DMS114 treated with DMSO at 0.1 percent for 48 hours (cell line): ENCODE measurements around the gene SLC39A3.

ENCODE experiments used
- DNase-seq: peaks from one replicate; lab custom pipeline; 2025; ENCODE audit not compliant: unreplicated experiment; lab: John Stamatoyannopoulos, UW

Gene SLC39A3

GRCh38 chr19:2750808-2751437 lies 11.1 kb upstream of the SLC39A3 start:
- DNase-seq, result no peak

DNA sequence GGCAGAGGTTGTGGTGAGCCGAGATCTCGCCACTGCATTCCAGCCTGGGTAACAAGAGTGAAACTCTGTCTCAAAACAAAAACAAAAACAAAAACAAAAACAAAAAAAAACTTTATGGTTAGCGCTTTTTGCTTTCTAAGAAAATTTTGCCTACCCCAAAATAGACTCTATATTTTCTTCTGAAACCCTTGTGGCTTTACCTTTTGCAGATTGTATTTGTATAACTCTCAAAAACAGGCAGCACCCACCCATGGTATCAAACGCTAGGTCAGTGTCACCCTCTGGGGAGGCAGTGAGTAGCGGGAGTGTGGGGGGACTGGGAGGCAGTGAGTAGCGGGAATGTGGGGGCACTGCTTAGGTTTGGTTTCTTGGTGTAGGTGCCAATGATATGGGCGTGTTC lies 7.5 kb upstream of the SLC39A3 start:
- DNase-seq, result no peak

GRCh38 chr19:2744113-2744512 lies 4.3 kb upstream of the SLC39A3 start:
- DNase-seq, result no peak

GRCh38 chr19:2743099-2743498 lies 3.3 kb upstream of the SLC39A3 start:
- DNase-seq, result no peak

DNA sequence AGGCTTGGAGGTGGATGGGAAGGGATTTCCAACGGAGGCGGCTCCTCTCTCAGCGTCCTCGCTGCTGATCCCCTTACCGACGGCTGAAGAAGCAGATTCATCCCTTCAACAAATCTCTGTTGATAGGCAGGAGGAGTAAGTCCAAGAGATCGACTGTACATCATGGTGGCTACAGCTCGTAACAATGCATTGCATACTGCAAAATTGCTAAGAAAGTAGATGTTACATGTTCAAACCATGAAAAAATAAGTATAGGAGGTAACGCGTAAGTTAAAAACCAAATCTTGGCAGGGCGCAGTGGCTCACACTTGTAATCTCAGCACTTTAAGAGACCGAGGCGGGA lies 468 bp upstream of the SLC39A3 start:
- no peak for DNase-seq

- DNase-seq, result no peak
Observed at GRCh38 chr19:2736550-2737190, 3.1 kb downstream of the SLC39A3 start.

GRCh38 chr19:2735374-2735773 lies 4.4 kb downstream of the SLC39A3 start:
- DNase-seq, result no peak

DNA sequence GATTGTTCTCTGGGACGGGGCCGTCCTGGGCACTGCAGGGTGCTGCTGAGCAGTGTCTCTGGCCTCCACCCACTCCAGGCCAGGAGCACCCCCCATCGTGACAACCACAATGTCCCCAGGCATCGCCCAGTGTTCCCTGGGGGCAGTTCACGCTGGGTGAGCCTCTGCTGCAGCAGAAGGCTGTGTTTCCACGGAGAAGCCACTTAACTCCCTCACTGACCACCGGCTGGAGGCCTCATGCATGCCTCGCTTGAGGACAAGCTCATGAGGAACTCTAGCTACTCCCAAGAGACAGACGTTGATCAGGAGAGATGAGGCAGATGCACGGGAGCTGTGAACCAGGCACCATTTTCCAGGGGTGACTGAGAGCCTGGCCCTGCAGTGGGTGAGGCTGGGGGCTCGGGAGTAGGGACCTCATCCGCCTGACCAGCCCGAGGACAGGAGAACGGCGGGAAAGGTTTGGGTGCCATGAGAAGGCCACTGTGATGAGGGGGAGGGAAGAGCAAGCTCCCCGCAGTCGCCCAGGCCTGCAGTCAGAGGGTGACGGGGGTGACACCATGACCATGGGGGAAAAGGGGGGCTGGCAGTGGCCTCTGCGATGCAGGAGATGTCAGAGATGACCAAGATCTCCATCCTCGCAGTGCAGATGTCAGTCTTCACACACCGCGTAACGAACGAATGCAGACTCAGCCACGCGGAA lies 5.1 kb downstream of the SLC39A3 start:
- DNase-seq, result no peak

DNA sequence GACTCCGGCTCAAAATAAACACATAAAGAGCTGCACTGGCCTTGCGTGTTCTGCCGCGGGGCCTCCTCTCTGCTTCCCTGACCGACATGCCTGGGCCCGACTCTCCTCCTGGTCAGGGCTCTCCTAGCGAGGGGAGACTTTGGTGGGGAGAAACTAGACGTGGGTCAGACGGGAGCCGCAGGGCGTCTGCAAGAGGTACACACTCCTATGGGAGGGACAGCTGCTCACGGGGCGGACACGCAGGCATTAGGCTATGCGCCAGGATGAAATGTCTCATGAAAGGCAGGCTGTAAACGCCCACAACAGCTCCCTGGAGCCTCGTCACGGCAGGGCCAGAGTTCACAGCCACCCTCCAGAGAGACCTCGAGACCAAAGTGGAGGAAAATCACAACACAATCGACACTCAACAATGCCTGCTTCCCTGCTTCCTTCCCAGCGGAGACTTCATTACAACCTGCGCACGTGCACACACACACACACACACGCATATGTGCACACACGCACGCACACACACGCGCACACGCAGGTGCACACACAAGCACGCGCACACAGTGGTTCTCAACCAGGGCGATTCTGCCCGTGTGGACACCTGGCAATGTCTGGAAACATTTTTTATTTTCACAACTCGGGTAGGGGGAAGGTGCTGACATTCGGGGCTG lies 5.8 kb downstream of the SLC39A3 start:
- no peak for DNase-seq

GRCh38 chr19:2732883-2733282 lies 6.9 kb downstream of the SLC39A3 start:
- no peak for DNase-seq

DNA sequence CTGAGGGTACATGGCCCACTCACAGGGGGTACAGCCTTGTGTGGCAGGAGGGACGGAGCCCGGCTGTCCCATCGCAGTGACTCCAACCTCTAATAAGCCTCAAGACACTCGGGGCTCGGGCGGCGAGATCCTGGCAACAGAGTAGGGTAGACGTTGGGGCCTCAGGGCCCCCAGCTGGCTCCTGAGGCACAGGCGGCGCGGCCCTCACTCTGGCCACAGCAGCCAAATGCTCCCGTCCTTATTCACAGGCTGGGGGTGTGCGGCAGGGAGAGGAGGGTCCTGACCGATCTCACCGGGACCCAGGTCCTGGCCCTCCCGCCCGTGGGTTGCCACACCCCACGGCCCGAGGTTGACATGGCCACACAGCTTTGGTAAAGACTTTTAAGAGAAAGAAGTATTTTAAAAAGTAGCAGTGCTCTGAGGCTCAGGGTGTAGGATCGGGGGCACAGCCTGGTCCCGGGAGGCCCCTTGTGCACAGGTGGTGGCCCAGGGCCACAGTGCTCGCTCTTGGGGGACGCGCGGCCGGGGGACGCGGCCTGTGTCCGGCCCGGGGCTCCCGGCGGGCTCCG lies 7.6 kb downstream of the SLC39A3 start:
- DNase-seq, result no peak

- no peak for DNase-seq
Observed at GRCh38 chr19:2731181-2731995, 8.4 kb downstream of the SLC39A3 start.

DNA sequence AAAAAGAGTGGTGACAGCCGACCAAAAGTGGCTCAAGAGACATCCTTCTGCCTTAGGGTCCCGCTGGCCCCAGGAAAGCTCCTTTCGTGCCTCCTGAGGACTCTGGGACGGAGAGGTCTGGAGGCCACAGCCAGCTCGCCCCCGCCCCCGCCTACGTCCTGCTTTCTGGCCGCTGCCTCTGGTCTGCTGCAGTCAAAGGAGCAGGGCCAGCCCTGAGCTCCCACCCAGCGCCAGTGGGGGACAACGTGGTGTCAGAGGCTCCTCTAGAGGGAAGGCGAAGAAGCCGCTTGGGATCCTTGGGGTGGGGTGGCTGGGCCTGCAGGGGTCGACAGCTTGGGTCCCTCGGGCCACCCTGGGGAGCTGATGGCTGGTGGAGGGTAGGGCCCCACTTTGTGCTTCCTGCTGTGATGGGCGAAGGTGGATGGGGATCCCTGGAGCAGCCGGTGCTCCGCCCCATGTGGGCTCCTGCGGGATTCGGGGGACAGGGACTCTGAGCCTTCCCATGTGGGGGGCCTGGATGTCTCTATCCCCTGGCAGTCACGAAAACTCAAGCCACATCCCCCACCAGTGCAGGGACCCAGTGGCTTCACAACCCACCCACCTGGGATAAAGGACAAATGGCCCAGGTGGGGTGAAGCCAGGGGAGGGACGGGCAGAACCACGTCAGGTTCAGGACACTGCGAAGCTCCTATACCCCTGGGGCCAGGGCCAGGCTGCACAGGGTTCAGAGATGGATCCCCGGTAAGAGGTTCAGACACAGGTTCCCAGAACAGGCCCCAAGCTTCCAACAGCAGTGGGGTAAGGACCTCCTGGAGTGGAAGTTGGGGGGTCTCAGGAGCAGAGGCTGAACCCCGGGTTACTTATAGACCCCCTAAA lies 9.6 kb downstream of the SLC39A3 start:
- no peak for DNase-seq

GRCh38 chr19:2728783-2729387 lies 10.9 kb downstream of the SLC39A3 start:
- DNase-seq, result no peak

GRCh38 chr19:2727640-2727944 lies 12.2 kb downstream of the SLC39A3 start:
- DNase-seq, result no peak

DNA sequence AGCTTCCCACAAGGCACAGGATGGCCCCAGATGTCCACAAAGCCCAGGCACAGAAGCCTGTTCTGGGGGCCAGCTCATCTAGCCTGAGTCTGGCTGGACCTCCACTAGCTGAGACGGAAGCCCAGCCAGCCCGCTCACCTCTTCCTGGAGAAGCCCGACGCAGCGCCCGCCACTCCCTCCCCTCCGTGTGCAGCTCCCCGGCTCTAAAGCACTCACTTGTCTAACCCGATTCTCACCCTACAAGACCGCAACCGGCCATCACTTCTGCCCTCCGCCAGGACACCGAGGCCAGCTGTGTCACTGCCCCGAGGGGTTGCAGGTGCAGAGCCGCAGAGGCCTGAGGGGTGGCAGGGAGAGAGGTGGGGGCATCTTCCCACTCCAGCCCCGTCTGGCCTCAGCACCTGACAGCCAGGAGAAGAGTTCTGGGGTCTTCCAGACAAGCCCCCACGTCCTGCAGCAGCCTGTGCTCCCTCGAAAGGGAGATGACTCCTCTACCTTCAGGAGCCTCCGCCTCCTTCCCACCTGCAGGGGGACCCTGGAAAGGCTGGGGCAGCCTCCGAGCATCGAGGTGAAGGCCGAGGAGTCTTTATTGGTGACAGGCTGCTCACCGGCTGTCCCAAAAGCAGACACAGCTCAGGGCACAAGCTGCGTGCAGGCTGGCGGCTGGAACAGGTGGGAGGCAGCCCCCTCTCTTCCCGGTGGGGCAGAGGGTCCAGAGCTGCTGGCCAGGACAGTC lies 12.7 kb downstream of the SLC39A3 start:
- no peak for DNase-seq

DNA sequence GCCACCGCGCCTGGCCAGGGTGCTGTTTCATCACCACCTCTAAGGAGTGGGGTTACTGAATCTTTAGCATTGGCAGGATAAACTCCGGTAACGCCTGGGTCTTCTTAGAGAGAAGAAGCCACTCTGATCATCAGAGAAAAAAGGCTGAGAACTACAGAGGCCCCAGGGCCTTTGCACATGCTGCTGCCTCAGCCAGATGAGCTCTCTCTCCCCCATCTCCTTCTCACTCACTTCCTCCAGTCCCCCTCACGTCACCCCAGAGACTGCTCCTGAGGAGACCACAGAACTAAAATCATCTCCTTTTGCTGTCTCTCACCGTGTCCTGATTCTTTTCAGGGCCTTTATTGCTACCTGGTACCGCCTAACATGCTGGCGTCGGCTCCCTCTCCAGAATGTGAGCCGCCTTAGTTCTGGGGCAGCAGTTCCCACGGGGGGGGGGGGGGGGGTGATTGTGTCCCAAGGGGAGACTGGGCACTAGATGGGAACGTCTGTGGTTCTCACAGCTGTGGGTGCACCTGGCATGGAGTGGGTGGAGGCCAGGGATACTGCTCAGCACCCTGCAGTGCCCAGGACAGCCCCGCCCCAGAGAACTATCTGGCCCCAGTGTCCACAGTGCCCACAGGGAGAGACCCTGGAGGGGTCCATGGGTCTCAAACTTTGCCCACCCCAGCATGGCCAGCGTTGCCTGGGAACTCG lies 13.5 kb downstream of the SLC39A3 start:
- no peak for DNase-seq

GRCh38 chr19:2724148-2724557 lies 15.7 kb downstream of the SLC39A3 start:
- no peak for DNase-seq
